Endothelial cell of umbilical vein (primary cell): Measurements from ENCODE around the gene PRDX5. TPM values are rescaled to one million over a fixed set of nuclear protein-coding genes. Genes with fewer than 3 reads are reported as not detected.

ENCODE experiments used
- microRNA counts: library from miRNA; unstranded; fragments of <30 nt; microRNA quantifications from one replicate; lab custom pipeline; 2016
- microRNA-seq: library from miRNA; unstranded; fragments of <30 nt; microRNA quantifications from one replicate; pipeline ENCODE4 v1.2.0, GENCODE V29; 2021; ENCODE audit warnings: borderline number of aligned reads, borderline replicate concordance
- polyA plus RNA-seq, 4 experiments: library from polyadenylated mRNA; depleted of rRNA in 3 of 4; stranded (reverse) in 3 of 4; unstranded in 1 of 4; fragments of >200 nt; gene quantifications; 2 replicates each; pipeline versions ENCODE4 v1.2.1 to v1.2.3, GENCODE V29; 2011 to 2012; ENCODE audit warnings: missing spikeins in 1 of 4
- small RNA-seq: library from RNA; depleted of rRNA; stranded (forward); fragments of <200 nt; gene quantifications from one replicate; pipeline ENCODE3, GENCODE V24; 2012; ENCODE audit warnings: low replicate concordance, low read depth; ENCODE audit not compliant: insufficient read depth, insufficient read length
- total RNA-seq: library from RNA; stranded (reverse); gene quantifications from 2 replicates; pipeline ENCODE4 v1.2.3, GENCODE V29; 2021

Gene PRDX5
- total and polyA plus RNA-seq, 2 donors (not counting 3 experiments of a cell fraction or from before 2014, with no cell fraction given): 199 to 709 TPM

MicroRNAs encoded within 50 kb of the gene (microRNA counts, 767-probe panel; counts per million panel counts)
- microRNA hsa-miR-1237 (lab: Ali Mortazavi, UCI): 723 counts per million, percentile 96 among the panel's probes with 10 or more counts

Small RNA genes within 50 kb of the gene (microRNA-seq; reads per million reads assigned to microRNA genes)
- 2.3 reads per million for gene MIR1237
- not detected for gene MIR7155

Small RNA genes within 50 kb of the gene (small RNA-seq; reads per million reads assigned to genes)
- not detected for gene MIR1237
- gene MIR7155: not detected
- not detected for gene RF00019

Other genes starting within 250 kb of the PRDX5 start
- gene MACROD1, start 152.0 kb upstream of the PRDX5 start, total RNA-seq: 16.2 and 16.6 TPM in 2 replicates
- gene MACROD1, start 152.0 kb upstream of the PRDX5 start, polyA plus RNA-seq: 11.0 and 16.9 TPM in 2 replicates
- 223 and 226 TPM in 2 replicates for gene STIP1, start 131.9 kb upstream of the PRDX5 start, total RNA-seq
- gene STIP1, start 131.9 kb upstream of the PRDX5 start, polyA plus RNA-seq: 91.9 and 117 TPM in 2 replicates
- 63.4 and 64.4 TPM in 2 replicates for gene FERMT3, start 111.4 kb upstream of the PRDX5 start, total RNA-seq
- gene FERMT3, start 111.4 kb upstream of the PRDX5 start, polyA plus RNA-seq: 100 and 111 TPM in 2 replicates
- gene TRPT1, start 91.9 kb upstream of the PRDX5 start, total RNA-seq: 26.2 and 28.0 TPM in 2 replicates
- gene TRPT1, start 91.9 kb upstream of the PRDX5 start, polyA plus RNA-seq: 56.6 and 69.5 TPM in 2 replicates
- gene NUDT22, start 91.8 kb upstream of the PRDX5 start, total RNA-seq: 37.1 and 37.8 TPM in 2 replicates
- 54.8 and 71.9 TPM in 2 replicates for gene NUDT22, start 91.8 kb upstream of the PRDX5 start, polyA plus RNA-seq
- 23.5 and 24.4 TPM in 2 replicates for gene DNAJC4, start 87.6 kb upstream of the PRDX5 start, total RNA-seq
- gene DNAJC4, start 87.6 kb upstream of the PRDX5 start, polyA plus RNA-seq: 41.2 and 64.6 TPM in 2 replicates
- 89.6 and 98.1 TPM in 2 replicates for gene VEGFB, start 83.5 kb upstream of the PRDX5 start, total RNA-seq
- gene VEGFB, start 83.5 kb upstream of the PRDX5 start, polyA plus RNA-seq: 18.3 and 19.3 TPM in 2 replicates
- 48.4 and 48.5 TPM in 2 replicates for gene FKBP2, start 77.0 kb upstream of the PRDX5 start, total RNA-seq
- 63.1 and 74.4 TPM in 2 replicates for gene FKBP2, start 77.0 kb upstream of the PRDX5 start, polyA plus RNA-seq
- gene PPP1R14B, start 71.2 kb upstream of the PRDX5 start, total RNA-seq: 431 TPM in 2 replicates
- 308 and 320 TPM in 2 replicates for gene PPP1R14B, start 71.2 kb upstream of the PRDX5 start, polyA plus RNA-seq
- gene PLCB3, start 66.6 kb upstream of the PRDX5 start, total RNA-seq: 60.4 and 61.1 TPM in 2 replicates
- gene PLCB3, start 66.6 kb upstream of the PRDX5 start, polyA plus RNA-seq: 32.3 and 33.3 TPM in 2 replicates
- 61.6 and 65.3 TPM in 2 replicates for gene BAD, start 33.5 kb upstream of the PRDX5 start, total RNA-seq
- gene BAD, start 33.5 kb upstream of the PRDX5 start, polyA plus RNA-seq: 88.0 and 100 TPM in 2 replicates
- gene GPR137, start 32.3 kb upstream of the PRDX5 start, total RNA-seq: 42.5 and 46.0 TPM in 2 replicates
- 40.9 and 56.8 TPM in 2 replicates for gene GPR137, start 32.3 kb upstream of the PRDX5 start, polyA plus RNA-seq
- 0.44 TPM in 1 of 2 replicates, not detected in the other for gene KCNK4, start 26.8 kb upstream of the PRDX5 start, total RNA-seq
- 0.06 and 0.19 TPM in 2 replicates for gene KCNK4, start 26.8 kb upstream of the PRDX5 start, polyA plus RNA-seq
- gene CATSPERZ, start 17.8 kb upstream of the PRDX5 start, total RNA-seq: not detected in 2 replicates
- gene CATSPERZ, start 17.8 kb upstream of the PRDX5 start, polyA plus RNA-seq: 0.11 and 0.67 TPM in 2 replicates
- 37.4 and 38.0 TPM in 2 replicates for gene ESRRA, start 12.6 kb upstream of the PRDX5 start, total RNA-seq
- 17.2 and 18.8 TPM in 2 replicates for gene ESRRA, start 12.6 kb upstream of the PRDX5 start, polyA plus RNA-seq
- 187 and 195 TPM in 2 replicates for gene TRMT112, start 562 bp upstream of the PRDX5 start, total RNA-seq
- gene TRMT112, start 562 bp upstream of the PRDX5 start, polyA plus RNA-seq: 396 and 575 TPM in 2 replicates
- 1.8 TPM in 2 replicates for gene CCDC88B, start 22.1 kb downstream of the PRDX5 start, total RNA-seq
- gene CCDC88B, start 22.1 kb downstream of the PRDX5 start, polyA plus RNA-seq: 2.7 and 3.7 TPM in 2 replicates
- gene RPS6KA4, start 41.0 kb downstream of the PRDX5 start, total RNA-seq: 41.8 and 44.1 TPM in 2 replicates
- gene RPS6KA4, start 41.0 kb downstream of the PRDX5 start, polyA plus RNA-seq: 26.5 and 29.2 TPM in 2 replicates
- gene SLC22A11, start 237.8 kb downstream of the PRDX5 start, total RNA-seq: not detected in 2 replicates
- not detected in 2 replicates for gene SLC22A11, start 237.8 kb downstream of the PRDX5 start, polyA plus RNA-seq